Stimulated activated naive CD8-positive, alpha-beta T cell treated with anti-CD3 and anti-CD28 coated beads, Interleukin-15, Interleukin-2, amounts not matched to agents 100 ng/mL and 50 ng/mL, for 24 hours (primary cell): Measurements from ENCODE around the gene IQCM.

Experiments used
- H3K27ac Mint-ChIP-seq: one replicate; pipeline ENCODE4 v1.8.0; 2021; ENCODE audit warnings: mild to moderate bottlenecking, mixed read lengths
- H3K27me3 Mint-ChIP-seq: one replicate; pipeline ENCODE4 v1.8.0; 2021; ENCODE audit warnings: mixed read lengths
- H3K36me3 Mint-ChIP-seq: one replicate; pipeline ENCODE4 v1.8.0; 2021; ENCODE audit warnings: low read depth, mixed read lengths
- H3K4me1 Mint-ChIP-seq: one replicate; pipeline ENCODE4 v1.8.0; 2021; ENCODE audit warnings: low read depth, mixed read lengths
- H3K4me3 Mint-ChIP-seq: one replicate; pipeline ENCODE4 v1.8.0; 2021; ENCODE audit warnings: mild to moderate bottlenecking, mixed read lengths
- H3K9me3 Mint-ChIP-seq: one replicate; pipeline ENCODE4 v1.8.0; 2021; ENCODE audit warnings: mixed read lengths

Gene IQCM

GRCh38 chr4:149708513-149709130 is 107.0 kb downstream of the IQCM start:
- H3K27me3 Mint-ChIP-seq: no peaks in the 10 kb centered on the region
- H3K36me3 Mint-ChIP-seq: no peaks in the 10 kb centered on the region
- H3K9me3 Mint-ChIP-seq: no peaks in the 10 kb centered on the region
- H3K4me3 Mint-ChIP-seq: no peak overlapping the region
- H3K4me1 Mint-ChIP-seq: no peaks in the 10 kb centered on the region
- no peak overlapping the region for H3K27ac Mint-ChIP-seq

DNA sequence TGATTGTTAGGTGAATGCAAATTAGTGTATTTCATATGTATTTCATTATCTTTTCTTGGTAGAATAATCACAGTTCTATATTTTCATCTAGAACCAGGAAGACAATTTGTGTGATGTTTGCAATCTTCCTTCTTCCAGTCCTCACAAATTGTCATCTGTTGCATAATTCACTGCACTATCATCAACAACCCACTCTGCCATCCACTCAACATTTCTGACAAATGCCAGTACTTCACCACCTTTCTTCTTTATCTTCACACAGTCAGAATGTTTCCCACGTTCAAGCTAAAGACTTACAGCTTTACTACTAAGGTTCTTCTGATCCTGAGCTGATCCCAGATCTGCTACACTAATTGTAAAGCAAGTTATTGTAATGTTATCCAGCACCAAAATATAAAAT is 107.8 kb downstream of the IQCM start:
- H3K4me3 Mint-ChIP-seq: no peak overlapping the region
- no peaks in the 10 kb centered on the region for H3K4me1 Mint-ChIP-seq
- no peaks in the 10 kb centered on the region for H3K36me3 Mint-ChIP-seq
- H3K27me3 Mint-ChIP-seq: no peaks in the 10 kb centered on the region
- no peaks in the 10 kb centered on the region for H3K9me3 Mint-ChIP-seq
- no peak overlapping the region for H3K27ac Mint-ChIP-seq

DNA sequence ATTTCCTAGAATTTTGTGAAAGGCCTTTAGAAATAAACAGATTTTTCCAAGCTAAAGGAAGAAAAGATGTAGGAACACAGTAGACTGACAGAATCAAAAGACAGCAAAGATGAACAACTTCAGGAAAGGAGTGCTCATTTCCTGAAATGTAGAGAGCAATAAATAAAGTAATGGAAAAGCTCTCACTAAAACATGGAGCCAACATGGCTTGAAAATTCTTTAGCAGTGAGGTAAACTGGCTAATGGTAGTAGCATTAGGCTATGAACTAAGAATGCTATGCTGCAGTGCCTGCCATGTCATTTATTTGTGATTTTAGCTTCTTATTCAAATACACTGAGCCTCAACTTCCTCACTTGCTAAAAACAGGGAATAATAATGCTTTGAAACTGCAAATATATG is 108.7 kb downstream of the IQCM start:
- Mint-ChIP-seq H3K9me3 (no peaks in the 10 kb centered on the region), H3K4me1 (no peaks in the 10 kb centered on the region), H3K36me3 (no peaks in the 10 kb centered on the region), H3K27ac (no peak overlapping the region), H3K27me3 (no peaks in the 10 kb centered on the region), H3K4me3 (no peak overlapping the region)

DNA sequence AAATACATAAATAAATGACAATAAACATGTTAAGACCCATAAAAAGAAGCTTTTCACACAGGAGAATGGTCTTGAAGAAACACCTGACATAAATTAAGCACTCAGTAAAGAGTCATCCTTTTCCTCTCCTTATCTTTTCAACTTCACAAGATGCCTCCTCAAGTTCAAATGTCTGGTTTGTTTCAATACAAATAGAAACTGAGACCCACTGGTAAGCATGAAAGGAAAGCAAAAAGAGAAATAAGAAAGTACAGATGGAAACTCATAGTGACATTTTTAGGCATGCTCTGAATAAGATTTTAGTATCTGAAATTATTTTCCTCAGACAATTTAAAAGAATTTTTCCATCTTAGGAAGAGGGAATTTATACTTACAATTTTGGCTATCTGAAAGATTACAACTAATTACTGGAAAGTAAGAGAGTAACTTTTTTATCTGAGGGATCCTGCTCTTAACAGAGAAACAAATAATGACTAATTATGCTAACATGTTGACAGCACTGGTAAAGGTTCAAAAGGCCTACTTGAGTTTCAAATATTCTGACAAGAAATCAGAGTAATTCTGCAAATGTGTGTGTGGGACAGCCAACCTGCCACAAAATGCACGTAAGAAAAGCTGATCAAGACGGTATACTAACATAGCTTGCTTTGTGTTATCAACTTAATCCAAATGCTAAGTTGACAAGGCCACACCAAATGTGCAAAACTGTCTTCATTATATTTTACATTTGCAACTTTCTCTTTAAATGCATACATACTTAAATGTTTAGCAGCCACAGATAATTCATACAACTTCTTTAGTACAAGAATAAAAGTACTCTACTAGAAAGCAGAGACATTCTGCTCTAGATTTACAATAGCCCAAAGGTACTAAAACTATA is 113.0 kb downstream of the IQCM start:
- Mint-ChIP-seq H3K9me3 (no peaks in the 10 kb centered on the region), H3K36me3 (no peaks in the 10 kb centered on the region), H3K4me1 (no peaks in the 10 kb centered on the region), H3K27me3 (no peaks in the 10 kb centered on the region), H3K4me3 (no peak overlapping the region), H3K27ac (no peak overlapping the region)

GRCh38 chr4:149701435-149702156 is 114.0 kb downstream of the IQCM start:
- Mint-ChIP-seq H3K27ac (no peak overlapping the region), H3K27me3 (no peaks in the 10 kb centered on the region), H3K36me3 (no peaks in the 10 kb centered on the region), H3K4me1 (no peaks in the 10 kb centered on the region), H3K9me3 (no peaks in the 10 kb centered on the region), H3K4me3 (no peak overlapping the region)

- no peak overlapping the region for H3K4me3 Mint-ChIP-seq
- no peak overlapping the region for H3K27ac Mint-ChIP-seq
- no peaks in the 10 kb centered on the region for H3K4me1 Mint-ChIP-seq
- no peaks in the 10 kb centered on the region for H3K9me3 Mint-ChIP-seq
- H3K27me3 Mint-ChIP-seq: no peaks in the 10 kb centered on the region
- no peaks in the 10 kb centered on the region for H3K36me3 Mint-ChIP-seq
Measured at GRCh38 chr4:149700272-149700671, 115.4 kb downstream of the IQCM start.

GRCh38 chr4:149699642-149700041 is 116.0 kb downstream of the IQCM start:
- H3K4me1 Mint-ChIP-seq: no peaks in the 10 kb centered on the region
- no peaks in the 10 kb centered on the region for H3K27me3 Mint-ChIP-seq
- H3K9me3 Mint-ChIP-seq: no peaks in the 10 kb centered on the region
- H3K36me3 Mint-ChIP-seq: no peaks in the 10 kb centered on the region
- H3K4me3 Mint-ChIP-seq: no peak overlapping the region
- no peak overlapping the region for H3K27ac Mint-ChIP-seq

GRCh38 chr4:149690726-149691125 is 124.9 kb downstream of the IQCM start:
- Mint-ChIP-seq H3K4me1 (no peaks in the 10 kb centered on the region), H3K4me3 (no peak overlapping the region), H3K36me3 (no peaks in the 10 kb centered on the region), H3K9me3 (peaks cover 4% of the 10 kb centered on the region), H3K27ac (no peak overlapping the region), H3K27me3 (no peaks in the 10 kb centered on the region)

- H3K36me3 Mint-ChIP-seq: no peaks in the 10 kb centered on the region
- no peak overlapping the region for H3K27ac Mint-ChIP-seq
- no peak overlapping the region for H3K4me3 Mint-ChIP-seq
- no peaks in the 10 kb centered on the region for H3K27me3 Mint-ChIP-seq
- H3K9me3 Mint-ChIP-seq: no peaks in the 10 kb centered on the region
- no peaks in the 10 kb centered on the region for H3K4me1 Mint-ChIP-seq
Measured at GRCh38 chr4:149684516-149684915, 131.1 kb downstream of the IQCM start.

DNA sequence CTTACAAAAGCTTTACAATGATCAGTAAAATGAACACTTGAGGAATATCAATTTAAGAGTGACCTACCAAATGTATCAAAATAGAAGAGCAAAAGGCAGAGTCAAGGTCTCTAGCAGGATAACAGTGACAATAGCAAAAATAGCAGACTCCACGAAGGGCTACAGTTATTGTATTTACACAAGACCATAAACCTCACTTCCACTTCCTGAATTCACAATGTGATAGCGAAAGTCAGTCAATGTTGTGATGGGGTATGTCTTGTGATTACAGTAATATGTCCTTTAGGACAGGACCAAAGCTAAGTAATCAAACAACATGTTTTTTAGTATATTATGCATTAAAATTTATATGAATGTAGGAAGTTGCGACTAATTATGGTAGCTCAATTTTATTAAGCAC is 139.6 kb downstream of the IQCM start:
- Mint-ChIP-seq H3K27ac (no peak overlapping the region), H3K9me3 (peaks cover 21% of the 10 kb centered on the region), H3K4me3 (no peak overlapping the region), H3K27me3 (no peaks in the 10 kb centered on the region), H3K4me1 (no peaks in the 10 kb centered on the region), H3K36me3 (no peaks in the 10 kb centered on the region)

- Mint-ChIP-seq H3K27ac (no peak overlapping the region), H3K4me1 (no peaks in the 10 kb centered on the region)
Measured at GRCh38 chr4:149645790-149646189, 169.9 kb downstream of the IQCM start.

GRCh38 chr4:149638073-149638472 is 177.6 kb downstream of the IQCM start:
- Mint-ChIP-seq H3K27me3 (no peaks in the 10 kb centered on the region), H3K27ac (no peak overlapping the region), H3K9me3 (peaks cover 5% of the 10 kb centered on the region), H3K36me3 (no peaks in the 10 kb centered on the region), H3K4me1 (no peaks in the 10 kb centered on the region), H3K4me3 (no peak overlapping the region)

More at GRCh38 chr4:149645790-149646189, 169.9 kb downstream of the IQCM start:
- H3K9me3 Mint-ChIP-seq: peaks cover 5% of the 10 kb centered on the region
- H3K27me3 Mint-ChIP-seq: no peaks in the 10 kb centered on the region
- no peaks in the 10 kb centered on the region for H3K36me3 Mint-ChIP-seq
- no peak overlapping the region for H3K4me3 Mint-ChIP-seq

- H3K4me1 Mint-ChIP-seq: no peaks in the 10 kb centered on the region
- no peaks in the 10 kb centered on the region for H3K36me3 Mint-ChIP-seq
- H3K9me3 Mint-ChIP-seq: peaks cover 5% of the 10 kb centered on the region
- H3K4me3 Mint-ChIP-seq: no peak overlapping the region
- no peaks in the 10 kb centered on the region for H3K27me3 Mint-ChIP-seq
- no peak overlapping the region for H3K27ac Mint-ChIP-seq
Measured at GRCh38 chr4:149634368-149634767, 181.3 kb downstream of the IQCM start.

GRCh38 chr4:149631629-149632028 is 184.0 kb downstream of the IQCM start:
- Mint-ChIP-seq H3K4me1 (no peaks in the 10 kb centered on the region), H3K36me3 (no peaks in the 10 kb centered on the region), H3K27ac (no peak overlapping the region), H3K9me3 (peaks cover 9% of the 10 kb centered on the region), H3K27me3 (no peaks in the 10 kb centered on the region), H3K4me3 (no peak overlapping the region)

DNA sequence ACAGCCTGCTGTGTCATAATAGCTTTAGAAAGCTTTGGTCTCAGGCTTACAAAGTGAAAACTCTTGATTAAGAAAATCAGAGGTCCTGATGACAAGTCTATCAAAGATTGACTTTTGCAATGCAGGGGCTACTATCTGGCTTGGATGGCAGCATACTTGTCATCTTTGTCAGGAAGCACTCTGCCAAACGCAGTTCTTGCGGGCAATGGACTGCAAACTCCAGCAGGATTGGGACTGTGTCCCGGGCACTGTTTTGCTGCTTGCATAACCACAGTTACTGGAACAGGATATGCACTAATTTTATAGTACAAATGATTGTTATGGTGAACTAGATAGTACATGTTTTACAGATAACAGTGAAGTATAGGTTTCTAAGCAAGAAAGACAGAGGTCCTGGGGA is 185.6 kb downstream of the IQCM start:
- Mint-ChIP-seq H3K4me1 (no peaks in the 10 kb centered on the region), H3K27ac (no peak overlapping the region), H3K4me3 (no peak overlapping the region), H3K9me3 (peaks cover 4% of the 10 kb centered on the region), H3K27me3 (no peaks in the 10 kb centered on the region), H3K36me3 (no peaks in the 10 kb centered on the region)
